ENCODE data around the gene CCNL2.

CCNL2 gene

GRCh38 chr1:1432274-1432950 is 33.3 kb upstream of the CCNL2 start:
- no peak overlapping the region for H2BK15ac ChIP-seq (ENCODE audit: low read depth, poor library complexity, severe bottlenecking)
- WGBS: 83% methylated on average over 28 of the region's 28 CpGs

GRCh38 chr1:1431845-1432273 is 32.7 kb upstream of the CCNL2 start:
- Histone ChIP-seq H2AFZ (ENCODE audit: low read depth, low read length) (peak overlapping the region; percentile 29), H2BK15ac (ENCODE audit: low read depth, poor library complexity, severe bottlenecking) (no peak overlapping the region), H3K9ac (ENCODE audit: low read length) (no peak overlapping the region), H3K9me3 (ENCODE audit: control insufficient read depth, low read length) (no peaks in the 10 kb centered on the region), H3K4me3 (ENCODE audit: insufficient read depth in 1 of 2, low read depth in 1 of 2, low read length in 2 of 2) (no peak overlapping the region), H3K79me1 (replicated peaks; ENCODE audit: low read length, poor library complexity, severe bottlenecking) (peaks cover 11% of the 10 kb centered on the region), H3K27ac (ENCODE audit: low read length, poor library complexity, severe bottlenecking) (peak overlapping the region; percentile 60), H3K18ac (ENCODE audit: low read depth in 1 of 2, low read length in 2 of 2) (peak overlapping the region; percentile 79 to 92), H4K8ac (ENCODE audit: low read length) (peak overlapping the region; percentile 96), H4K91ac (ENCODE audit: low read length) (peak overlapping the region; percentile 92), H3K23ac (ENCODE audit: low read length in 2 of 2) (no peak overlapping the region), H2AK5ac (ENCODE audit: low read length, severe bottlenecking) (peak overlapping the region; percentile 94), H3K36me3 (ENCODE audit: control insufficient read depth in 1 of 2, insufficient read depth in 2 of 2, low read depth in 1 of 2, low read length in 2 of 2) (peaks cover 0 to 7% of the 10 kb centered on the region in 2 experiments), H3K4me1 (ENCODE audit: control insufficient read depth, insufficient read depth, low read depth, low read length) (peaks cover 66% of the 10 kb centered on the region), H3K4me2 (ENCODE audit: low read length, poor library complexity, severe bottlenecking) (no peak overlapping the region), H3K4ac (ENCODE audit: low read depth in 1 of 2, low read length in 2 of 2) (peak overlapping the region; percentile 90), H2BK5ac (ENCODE audit: low read depth, low read length, poor library complexity, severe bottlenecking) (no peak overlapping the region), H2BK120ac (ENCODE audit: low read depth, low read length) (peak overlapping the region; percentile 87), H3K27me3 (ENCODE audit: control insufficient read depth in 1 of 2, insufficient read depth in 1 of 2, low read length in 2 of 2) (peaks cover 0 to 15% of the 10 kb centered on the region in 2 experiments), H2BK12ac (ENCODE audit: low read length in 2 of 2) (peak overlapping the region; percentile 91 to 93), H3K14ac (ENCODE audit: low read length in 2 of 2) (peak overlapping the region in 1 of 2 experiments; percentile 61)
- WGBS: 14% methylated on average over 5 of the region's 5 CpGs
- peak; percentile 82 for DNase-seq

More at GRCh38 chr1:1432274-1432950, 33.3 kb upstream of the CCNL2 start:
- Histone ChIP-seq H2BK5ac (ENCODE audit: low read depth, low read length, poor library complexity, severe bottlenecking) (no peak overlapping the region), H3K27me3 (ENCODE audit: control insufficient read depth in 1 of 2, insufficient read depth in 1 of 2, low read length in 2 of 2) (peaks cover 0 to 20% of the 10 kb centered on the region in 2 experiments), H3K9ac (ENCODE audit: low read length) (no peak overlapping the region), H3K14ac (ENCODE audit: low read length in 2 of 2) (peak overlapping the region in 1 of 2 experiments; percentile 71), H3K9me3 (ENCODE audit: control insufficient read depth, low read length) (no peaks in the 10 kb centered on the region), H2BK120ac (ENCODE audit: low read depth, low read length) (peak overlapping the region; percentile 87), H2AK5ac (ENCODE audit: low read length, severe bottlenecking) (peak overlapping the region; percentile 94), H3K4me2 (ENCODE audit: low read length, poor library complexity, severe bottlenecking) (no peak overlapping the region), H2BK12ac (ENCODE audit: low read length in 2 of 2) (peak overlapping the region; percentile 12 to 91), H3K36me3 (ENCODE audit: control insufficient read depth in 1 of 2, insufficient read depth in 2 of 2, low read depth in 1 of 2, low read length in 2 of 2) (peaks cover 0 to 12% of the 10 kb centered on the region in 2 experiments), H2AFZ (ENCODE audit: low read depth, low read length) (no peak overlapping the region), H3K23ac (ENCODE audit: low read length in 2 of 2) (no peak overlapping the region), H3K4me3 (ENCODE audit: insufficient read depth in 1 of 2, low read depth in 1 of 2, low read length in 2 of 2) (no peak overlapping the region), H3K79me1 (replicated peaks; ENCODE audit: low read length, poor library complexity, severe bottlenecking) (peaks cover 15% of the 10 kb centered on the region), H4K8ac (ENCODE audit: low read length) (peak overlapping the region; percentile 96), H4K91ac (ENCODE audit: low read length) (peak overlapping the region; percentile 92), H3K27ac (ENCODE audit: low read length, poor library complexity, severe bottlenecking) (peak overlapping the region; percentile 60), H3K4me1 (ENCODE audit: control insufficient read depth, insufficient read depth, low read depth, low read length) (peaks cover 71% of the 10 kb centered on the region), H3K18ac (ENCODE audit: low read depth in 1 of 2, low read length in 2 of 2) (peak overlapping the region; percentile 79 to 92), H3K4ac (ENCODE audit: low read depth in 1 of 2, low read length in 2 of 2) (peak overlapping the region; percentile 19 to 90)
- DNase-seq: no peak

GRCh38 chr1:1430992-1431844 is 32.1 kb upstream of the CCNL2 start:
- H3K4me2 ChIP-seq (ENCODE audit: low read length, poor library complexity, severe bottlenecking): no peak overlapping the region
- H2BK120ac ChIP-seq (ENCODE audit: low read depth, low read length): peak overlapping the region; percentile 83
- DNase-seq: no peak
- peaks cover 4% of the 10 kb centered on the region for H3K79me1 ChIP-seq (replicated peaks; ENCODE audit: low read length, poor library complexity, severe bottlenecking)
- H3K23ac ChIP-seq (ENCODE audit: low read length in 2 of 2): peak overlapping the region in 1 of 2 experiments; percentile 14
- peak overlapping the region; percentile 79 to 92 for H3K18ac ChIP-seq (ENCODE audit: low read depth in 1 of 2, low read length in 2 of 2)
- peak overlapping the region; percentile 96 for H4K8ac ChIP-seq (ENCODE audit: low read length)
- peak overlapping the region; percentile 94 for H2AK5ac ChIP-seq (ENCODE audit: low read length, severe bottlenecking)
- H3K9ac ChIP-seq (ENCODE audit: low read length): no peak overlapping the region
- H2BK5ac ChIP-seq (ENCODE audit: low read depth, low read length, poor library complexity, severe bottlenecking): no peak overlapping the region
- H2BK12ac ChIP-seq (ENCODE audit: low read length in 2 of 2): peak overlapping the region; percentile 85 to 93
- peak overlapping the region; percentile 90 for H3K4ac ChIP-seq (ENCODE audit: low read depth in 1 of 2, low read length in 2 of 2)
- 58% methylated on average over 15 of the region's 18 CpGs for WGBS
- H3K27ac ChIP-seq (ENCODE audit: low read length, poor library complexity, severe bottlenecking): peak overlapping the region; percentile 60
- H2BK15ac ChIP-seq (ENCODE audit: low read depth, poor library complexity, severe bottlenecking): peak overlapping the region; percentile 80
- H3K4me3 ChIP-seq (ENCODE audit: insufficient read depth in 1 of 2, low read depth in 1 of 2, low read length in 2 of 2): no peak overlapping the region
- H3K9me3 ChIP-seq (ENCODE audit: control insufficient read depth, low read length): no peaks in the 10 kb centered on the region
- H3K27me3 ChIP-seq (ENCODE audit: control insufficient read depth in 1 of 2, insufficient read depth in 1 of 2, low read length in 2 of 2): peaks cover 0 to 10% of the 10 kb centered on the region in 2 experiments
- peak overlapping the region in 1 of 2 experiments; percentile 61 for H3K14ac ChIP-seq (ENCODE audit: low read length in 2 of 2)
- H4K91ac ChIP-seq (ENCODE audit: low read length): peak overlapping the region; percentile 96
- H3K36me3 ChIP-seq (ENCODE audit: control insufficient read depth in 1 of 2, insufficient read depth in 2 of 2, low read depth in 1 of 2, low read length in 2 of 2): peaks cover 0 to 3% of the 10 kb centered on the region in 2 experiments
- H2AFZ ChIP-seq (ENCODE audit: low read depth, low read length): peak overlapping the region; percentile 29
- H3K4me1 ChIP-seq (ENCODE audit: control insufficient read depth, insufficient read depth, low read depth, low read length): peaks cover 62% of the 10 kb centered on the region

Data from mesenchymal stem cell (in vitro differentiated cells and primary cell).